NCI-H2107 treated with DMSO at 0.1 percent for 48 hours (cell line): ENCODE data around the gene PRCD.
"Not testable (repeated sequence)": the region's sequence is repeated elsewhere in the genome, so short reads cannot be mapped to it uniquely, and the experiment has no call there.

Experiments used
- DNase-seq: peaks from one replicate; lab custom pipeline; 2025; ENCODE audit not compliant: unreplicated experiment; lab: John Stamatoyannopoulos, UW

PRCD gene

DNA sequence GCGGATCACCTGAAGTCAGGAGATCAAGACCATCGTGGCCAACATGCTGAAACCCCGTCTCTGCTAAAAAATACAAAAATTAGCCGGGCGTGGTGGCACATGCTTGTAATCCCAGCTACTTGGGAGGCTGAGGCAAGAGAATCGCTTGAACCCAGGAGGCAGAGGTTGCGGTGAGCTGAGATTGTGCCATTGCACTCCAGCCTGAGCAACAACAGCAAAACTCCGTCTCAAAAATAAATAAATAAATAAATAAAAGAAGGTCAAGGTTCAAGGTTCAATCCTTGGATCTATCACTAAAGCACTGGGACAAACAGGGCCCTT lies 14.4 kb upstream of the PRCD start:
- DNase-seq = not testable (repeated sequence)

DNA sequence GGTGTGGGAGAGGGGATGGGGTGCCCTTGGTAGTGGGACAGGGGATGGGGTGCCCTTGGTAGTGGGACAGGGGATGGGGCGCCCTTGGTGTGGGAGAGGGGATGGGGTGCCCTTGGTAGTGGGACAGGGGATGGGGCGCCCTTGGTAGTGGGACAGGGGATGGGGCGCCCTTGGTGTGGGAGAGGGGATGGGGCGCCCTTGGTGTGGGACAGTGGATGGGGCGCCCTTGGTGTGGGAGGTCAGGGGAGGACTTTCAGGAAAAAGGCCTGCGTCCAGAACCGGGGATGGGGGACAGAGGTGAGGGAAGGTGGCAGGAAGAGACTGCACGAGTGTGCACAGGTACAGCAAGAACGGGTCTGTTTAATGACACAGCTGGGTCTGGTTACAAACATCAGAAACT lies 12.8 kb upstream of the PRCD start:
- DNase-seq = not testable (repeated sequence)

DNA sequence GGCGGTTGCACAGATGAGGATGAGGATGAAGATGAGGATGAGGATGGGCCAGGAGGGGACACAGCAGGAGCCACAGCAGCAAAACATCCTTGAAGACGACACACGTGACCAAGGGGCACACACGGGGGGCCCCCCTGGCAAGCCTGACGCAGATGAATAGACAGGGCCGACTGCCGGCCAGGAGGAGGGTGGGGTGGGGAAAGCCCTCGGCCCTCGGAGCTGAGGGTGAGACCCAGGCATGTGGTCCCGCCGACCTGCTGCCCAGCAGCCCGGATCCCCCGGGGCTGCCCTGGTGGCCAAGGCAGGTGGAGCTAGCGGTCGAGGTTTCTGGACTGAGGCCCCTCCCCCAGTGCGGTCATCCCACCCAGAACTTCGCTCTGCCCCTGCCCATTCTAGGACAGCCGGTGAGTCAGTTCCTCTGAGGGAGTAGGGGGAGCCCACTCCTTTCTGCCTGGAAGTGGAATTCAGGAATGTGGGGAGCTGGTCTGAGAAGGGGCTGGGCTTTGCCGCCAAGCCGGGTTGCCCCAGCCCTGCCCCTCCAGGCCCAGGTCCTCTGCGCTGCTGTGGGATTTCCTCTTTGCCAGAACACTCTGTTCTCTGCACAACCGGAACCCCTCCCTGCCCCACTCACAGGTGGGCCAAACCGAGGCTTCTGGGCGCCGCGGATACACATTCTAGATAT lies 12.3 kb upstream of the PRCD start:
- DNase-seq = no peak

DNA sequence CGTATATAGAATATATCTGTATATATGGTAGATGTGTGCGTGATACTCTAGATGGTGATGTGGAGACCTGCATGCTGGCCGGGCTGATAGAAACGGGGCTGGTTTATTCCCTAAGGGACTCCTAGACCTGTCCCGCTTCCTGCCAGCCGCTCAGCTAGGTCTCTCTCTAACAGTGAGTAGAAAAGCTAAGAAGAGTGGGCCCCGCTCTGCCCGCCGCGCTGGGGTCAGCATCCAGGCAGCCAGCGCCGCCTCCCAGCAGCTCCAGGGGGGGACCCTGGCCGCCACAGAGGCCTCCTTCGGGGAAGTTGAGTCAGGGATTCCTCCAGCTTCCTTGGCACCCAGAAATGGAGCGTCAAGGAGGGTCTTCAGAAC lies 11.7 kb upstream of the PRCD start:
- DNase-seq = no peak

DNA sequence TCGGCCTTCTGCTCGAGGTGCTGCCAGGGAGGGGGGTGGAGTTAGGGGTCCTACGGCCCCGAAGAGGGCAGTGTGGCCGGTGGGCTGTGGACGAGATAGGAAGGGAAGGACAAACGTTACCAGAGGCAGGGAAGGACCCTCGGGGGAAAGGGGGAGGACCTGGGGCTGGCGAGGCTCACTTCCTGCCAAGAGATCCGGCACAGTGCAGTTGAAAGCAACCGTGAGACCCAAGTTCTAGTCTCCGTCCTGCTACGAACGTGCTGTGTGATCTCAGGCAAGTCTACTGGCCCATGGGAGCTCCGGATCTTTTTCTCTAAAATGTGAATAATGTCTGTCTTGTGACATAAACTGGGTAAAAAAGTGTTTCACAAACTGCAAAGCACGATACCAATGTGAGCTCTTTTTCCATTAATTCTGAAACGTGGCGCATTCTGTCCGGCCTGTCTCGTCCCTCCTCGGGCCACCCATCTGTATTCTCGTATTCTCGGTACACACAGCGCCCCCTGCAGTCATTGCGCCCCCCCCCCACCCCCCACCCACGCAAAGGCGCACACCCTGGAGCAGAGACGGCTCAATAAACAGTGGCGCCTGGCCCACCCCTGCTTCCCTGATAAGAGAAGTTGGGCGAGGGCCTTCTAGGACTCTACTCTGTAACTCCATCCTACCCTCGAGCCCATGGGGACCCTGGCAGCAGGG lies 11.2 kb upstream of the PRCD start:
- DNase-seq = no peak

DNA sequence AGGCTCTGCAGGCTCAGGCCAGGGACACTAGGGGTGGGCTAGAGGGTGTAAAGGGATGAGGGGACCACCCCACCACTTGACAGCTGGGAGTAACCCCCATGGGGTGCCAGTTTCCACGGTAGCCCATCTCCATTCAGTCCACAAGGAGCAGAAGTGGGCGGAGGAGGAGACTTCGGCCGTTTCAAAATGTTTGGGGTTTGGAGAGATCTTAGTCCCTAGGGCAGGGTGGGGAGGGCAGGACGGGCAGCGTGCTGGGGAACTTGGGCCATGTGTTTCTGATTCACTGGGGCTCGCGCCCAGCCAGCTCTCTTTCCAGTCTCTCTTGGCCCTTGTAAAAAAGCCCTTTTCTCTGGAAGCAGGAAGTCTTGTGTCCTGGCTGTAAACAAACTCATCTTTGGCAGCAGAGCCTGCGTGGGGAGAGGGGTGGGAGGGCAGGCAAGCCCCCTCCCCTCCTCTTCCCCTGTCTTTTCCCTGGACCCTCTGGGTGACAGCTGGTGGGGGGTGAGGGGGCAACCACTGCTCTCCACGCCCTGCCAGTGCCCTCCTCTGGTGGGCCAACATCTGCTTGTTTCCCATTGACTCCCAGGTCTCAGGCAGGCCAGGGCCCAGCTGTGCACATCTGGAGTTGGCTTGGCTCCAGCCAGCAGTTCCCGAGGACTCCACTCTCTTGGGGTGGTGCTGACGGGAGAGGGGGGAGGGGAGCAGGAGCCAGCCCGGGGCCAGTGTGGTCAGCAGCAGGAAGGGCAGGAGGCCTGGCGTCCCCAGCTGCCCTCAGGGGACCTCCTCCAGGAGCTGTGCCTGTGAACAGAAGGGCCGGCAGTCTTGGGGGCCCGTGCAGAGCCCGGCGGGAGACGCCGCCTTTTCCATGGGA lies 10.4 kb upstream of the PRCD start:
- DNase-seq = no peak

DNA sequence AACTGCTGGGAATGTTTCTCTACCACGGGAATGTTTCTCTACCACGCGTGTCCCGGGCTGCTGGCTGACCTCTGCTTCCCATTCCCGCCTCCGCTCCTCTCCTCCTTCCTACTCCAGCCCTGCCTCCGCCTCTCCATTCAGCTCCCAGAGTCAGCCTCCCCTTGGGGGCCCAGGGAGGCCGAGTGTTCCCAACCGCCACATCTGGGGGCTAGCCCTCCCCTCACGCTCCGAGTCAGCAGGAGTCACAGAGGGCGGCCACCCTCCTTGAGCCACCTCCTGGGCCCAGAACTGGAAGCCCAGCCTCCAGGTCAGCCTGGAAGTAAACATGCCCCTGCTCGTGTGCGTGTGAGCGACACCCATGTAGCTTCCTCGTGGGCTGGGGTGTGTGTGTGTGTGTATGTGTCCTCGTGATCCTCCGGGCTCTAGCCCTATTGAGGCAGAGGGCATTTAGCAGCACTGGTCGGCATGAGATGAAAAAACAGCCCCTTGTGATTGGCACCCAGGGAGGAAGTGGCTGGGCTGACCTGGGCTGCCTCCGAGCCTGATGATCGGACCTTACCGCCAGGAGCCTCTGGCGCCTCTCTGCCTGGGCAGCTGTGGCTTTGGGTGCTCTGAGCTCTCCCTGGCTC lies 9.6 kb upstream of the PRCD start:
- no peak for DNase-seq

DNA sequence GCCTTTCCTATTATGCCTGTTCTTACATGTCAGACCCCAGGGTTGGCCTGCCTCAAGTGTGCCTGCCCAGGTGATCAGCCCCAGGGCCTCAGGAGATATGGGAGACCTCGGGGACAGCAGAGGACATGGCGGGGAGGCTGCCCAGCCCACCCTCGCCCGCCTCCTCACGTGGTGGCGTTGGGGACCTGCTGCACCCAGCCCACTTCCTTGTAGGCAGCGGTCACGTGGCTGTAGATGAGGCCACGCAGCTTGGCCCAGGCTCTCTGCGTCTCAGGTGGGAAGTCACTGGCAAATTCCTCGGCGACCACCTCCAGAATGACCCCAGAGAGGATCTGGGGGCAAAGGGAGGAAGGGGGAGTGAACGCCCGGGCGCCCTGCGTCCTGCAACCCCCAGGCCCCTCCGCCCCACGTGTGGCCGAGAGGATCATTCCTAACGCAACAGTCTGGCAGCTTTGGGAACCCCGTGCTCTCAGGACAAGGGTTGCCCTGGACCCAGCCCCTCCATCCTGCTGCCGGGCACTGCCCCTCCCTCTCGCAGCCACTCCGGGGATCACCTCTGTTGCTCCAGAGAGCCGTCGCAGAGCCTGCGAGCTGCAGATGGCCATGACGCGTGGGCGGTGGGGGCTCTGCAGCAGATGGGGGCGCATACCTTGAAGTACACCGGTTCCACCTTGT lies 8.9 kb upstream of the PRCD start:
- DNase-seq = no peak

DNA sequence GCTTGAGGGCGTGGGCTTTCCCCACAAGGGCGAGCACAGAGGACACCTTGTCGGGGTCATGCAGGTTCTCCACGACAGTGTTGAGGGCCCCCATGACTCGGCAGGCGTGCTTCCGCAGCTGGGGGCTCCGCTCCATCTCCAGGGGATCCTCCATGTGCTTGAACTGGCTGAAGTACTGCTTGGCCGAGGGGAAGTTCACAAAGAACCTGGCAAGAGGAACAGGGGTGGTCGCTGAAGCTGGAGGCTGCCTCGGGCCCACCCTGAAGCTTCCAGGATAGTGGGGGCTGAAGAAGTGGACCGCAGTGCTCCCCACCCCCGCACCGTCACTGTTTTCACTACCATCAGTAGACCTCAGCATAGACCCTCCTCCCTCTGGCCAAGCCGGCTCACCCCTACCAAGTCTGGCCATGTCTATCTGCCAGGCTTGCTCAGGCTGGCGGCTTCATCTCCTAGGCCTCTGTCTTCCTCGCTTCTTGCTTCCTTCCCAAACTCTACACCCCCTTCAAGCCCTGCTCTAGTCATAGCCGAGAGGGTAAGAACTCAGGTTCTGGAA lies 8.3 kb upstream of the PRCD start:
- DNase-seq = no peak

DNA sequence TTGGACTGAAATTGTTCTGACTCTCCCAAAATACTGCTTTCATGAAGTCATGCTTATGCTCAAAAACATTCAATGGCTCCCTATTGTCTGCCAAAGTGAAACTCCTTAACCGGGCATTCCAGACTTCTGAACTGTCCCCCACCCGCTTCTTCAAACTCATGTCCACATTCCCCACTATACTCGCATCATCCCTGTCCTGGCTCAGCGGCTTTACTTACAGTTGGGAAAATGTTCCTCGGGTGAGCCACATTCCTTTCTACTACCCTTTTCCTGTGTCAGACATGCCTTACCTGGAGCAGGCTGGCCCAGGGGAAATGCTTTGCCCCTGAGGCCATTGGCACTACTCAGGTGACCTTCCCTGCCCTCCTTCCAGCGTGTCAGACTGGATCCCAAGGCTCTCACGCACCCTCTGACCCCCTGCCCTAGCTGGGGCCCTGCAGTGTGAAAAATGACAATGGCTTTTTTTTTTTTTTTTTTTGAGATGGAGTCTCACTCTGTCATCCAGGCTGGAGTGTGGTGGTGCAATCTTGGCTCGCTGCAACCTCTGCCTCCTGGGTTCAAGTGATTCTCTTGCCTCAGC lies 7.7 kb upstream of the PRCD start:
- no peak for DNase-seq

DNA sequence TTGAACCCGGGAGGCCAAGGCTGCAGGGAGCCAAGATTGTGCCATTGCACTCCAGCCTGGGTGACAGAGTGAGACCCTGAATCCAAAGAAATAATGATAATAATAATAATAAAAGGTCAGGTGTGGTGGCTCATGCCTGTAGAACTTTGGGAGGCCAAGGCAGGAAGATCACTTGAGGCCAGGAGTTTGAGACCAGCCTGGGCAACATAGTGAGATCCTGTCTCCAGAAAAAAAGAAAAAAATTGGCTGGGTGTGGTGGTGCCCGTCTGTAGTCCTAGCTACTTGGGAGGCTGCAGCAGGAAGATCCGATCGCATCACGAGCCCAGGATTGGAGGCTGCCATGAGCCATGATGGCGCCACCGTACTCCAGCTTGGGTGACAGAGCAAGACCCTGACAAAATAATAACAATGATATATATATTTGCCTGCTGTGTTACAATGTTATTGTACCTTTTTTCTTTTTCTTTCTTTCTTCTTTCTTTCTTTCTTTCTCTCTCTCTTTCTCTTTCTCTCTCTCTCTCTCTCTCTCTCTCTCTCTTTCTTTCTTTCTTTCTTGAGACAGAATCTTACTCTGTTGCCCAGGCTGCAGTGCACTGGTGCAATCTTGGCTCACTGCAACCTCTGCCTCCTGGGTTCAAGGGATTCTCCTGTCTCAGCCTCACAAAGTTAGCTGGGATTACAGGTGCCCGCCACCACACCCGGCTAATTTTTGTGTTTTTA lies 6.0 kb upstream of the PRCD start:
- not testable (repeated sequence) for DNase-seq

DNA sequence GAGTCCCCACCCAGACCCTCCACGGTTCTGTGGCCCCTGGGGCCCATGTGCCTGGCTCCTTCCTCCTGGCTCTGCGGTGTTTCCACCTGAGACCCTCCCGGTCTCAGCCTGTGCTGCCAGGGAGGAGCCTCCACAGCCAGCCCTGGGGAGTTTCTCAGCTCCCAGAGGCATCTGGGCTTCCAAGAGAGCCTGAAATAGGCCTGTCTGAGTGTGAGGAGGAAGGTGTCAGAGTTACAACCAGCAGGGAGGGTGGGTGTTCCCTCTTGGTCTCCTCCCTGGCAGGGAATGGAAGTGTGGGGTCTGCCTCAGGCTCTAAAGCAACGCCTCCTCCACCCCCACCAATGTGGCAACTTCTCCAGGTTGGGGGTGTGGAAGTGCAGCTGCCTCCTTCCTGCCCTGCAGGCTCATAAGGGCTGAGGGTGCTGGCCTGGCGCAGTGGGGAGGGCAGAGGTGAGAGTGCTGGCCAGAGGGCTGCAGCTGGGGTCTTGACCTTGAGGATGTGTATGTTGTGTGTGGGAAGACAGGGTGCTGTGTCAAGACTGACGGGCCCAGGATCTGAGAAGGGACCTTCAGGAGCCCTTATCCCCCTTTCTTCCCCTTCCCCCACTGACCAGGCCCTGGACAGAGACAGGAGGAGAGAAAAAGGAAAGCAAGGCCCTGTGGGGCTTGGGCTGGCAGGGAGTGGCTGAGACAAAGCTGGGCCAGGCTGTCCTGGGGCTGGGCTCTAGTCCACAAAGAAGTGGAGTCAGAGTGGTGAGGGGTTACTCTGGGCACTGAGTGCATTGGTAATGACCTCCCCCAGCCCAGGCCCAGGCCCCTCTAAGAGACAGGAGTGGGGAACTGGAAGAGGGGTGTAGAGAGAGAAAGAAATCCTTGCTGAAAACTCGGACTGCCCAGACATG lies 4.8 kb upstream of the PRCD start:
- DNase-seq = no peak

DNA sequence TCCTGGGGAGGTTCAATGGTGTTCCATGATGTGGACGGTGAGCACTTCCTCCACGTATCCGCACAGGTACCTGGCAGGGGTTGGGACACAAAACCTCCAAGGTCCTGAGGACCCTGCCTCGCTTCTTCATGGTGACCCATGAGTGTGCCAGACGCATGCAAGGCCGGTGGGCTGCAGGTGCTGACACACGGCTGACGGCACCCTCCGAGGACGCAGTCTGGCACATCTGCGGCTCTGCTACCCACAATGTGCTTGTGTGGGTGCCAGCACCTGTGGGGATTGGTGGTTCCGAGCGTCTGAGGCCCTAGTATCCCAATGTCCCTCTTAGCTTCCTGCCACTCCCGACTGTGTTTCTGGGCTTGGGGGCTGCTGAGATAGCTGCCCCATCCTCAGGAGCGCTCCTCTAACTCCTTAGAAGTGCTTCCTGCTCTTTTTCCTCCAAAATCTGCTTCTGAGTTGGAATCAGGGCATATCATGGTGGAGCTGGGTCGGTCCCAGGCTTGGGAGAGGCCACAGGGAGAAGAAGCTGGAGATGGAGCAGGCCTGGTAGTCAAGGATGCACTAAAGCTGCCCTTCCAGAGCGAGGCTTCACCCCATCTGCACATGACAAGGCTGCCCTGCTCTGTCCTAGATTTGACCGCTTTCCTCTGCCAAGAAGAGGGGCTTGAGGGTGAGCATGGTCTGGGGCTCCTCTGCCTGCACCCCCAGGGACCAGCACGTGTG lies 3.9 kb upstream of the PRCD start:
- DNase-seq = no peak

DNA sequence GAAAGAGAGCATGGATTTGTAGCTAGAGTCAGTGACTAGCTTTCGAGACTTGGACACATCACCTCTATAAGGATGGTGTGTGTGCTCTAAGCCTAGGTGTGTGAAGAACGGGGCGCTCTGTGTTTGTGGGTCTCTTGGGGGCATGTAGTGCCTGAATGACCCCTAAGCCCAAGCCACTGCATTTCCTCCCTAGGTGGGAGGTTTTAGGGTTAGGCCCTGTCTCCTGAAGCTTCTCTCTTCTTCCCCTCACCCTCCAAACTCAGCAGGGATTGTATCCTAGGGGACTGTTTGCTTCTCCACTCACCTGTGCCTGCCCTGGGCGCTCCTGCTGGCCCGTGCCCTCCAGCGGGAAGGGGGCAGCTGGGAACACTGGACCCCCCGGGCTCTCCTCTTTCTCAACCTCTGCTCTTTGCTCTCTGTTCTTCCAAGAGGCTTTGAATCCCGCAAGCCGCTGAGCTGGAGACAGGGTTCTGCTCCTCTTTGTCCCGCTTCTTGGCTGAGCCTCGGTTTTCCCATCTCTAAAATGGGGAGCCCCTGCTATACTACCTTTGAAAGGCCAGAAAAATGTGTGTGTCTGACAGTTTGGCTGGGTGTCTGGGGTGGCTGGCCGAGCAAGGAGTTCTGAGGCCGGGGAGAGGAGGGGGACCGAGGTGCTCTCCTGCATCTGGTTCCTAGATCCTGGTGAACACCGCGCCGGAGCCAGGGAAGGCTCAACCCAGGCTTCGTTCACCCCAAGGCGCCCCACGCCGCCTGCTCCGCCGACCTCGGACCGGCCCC lies 3.1 kb upstream of the PRCD start:
- no peak for DNase-seq

DNA sequence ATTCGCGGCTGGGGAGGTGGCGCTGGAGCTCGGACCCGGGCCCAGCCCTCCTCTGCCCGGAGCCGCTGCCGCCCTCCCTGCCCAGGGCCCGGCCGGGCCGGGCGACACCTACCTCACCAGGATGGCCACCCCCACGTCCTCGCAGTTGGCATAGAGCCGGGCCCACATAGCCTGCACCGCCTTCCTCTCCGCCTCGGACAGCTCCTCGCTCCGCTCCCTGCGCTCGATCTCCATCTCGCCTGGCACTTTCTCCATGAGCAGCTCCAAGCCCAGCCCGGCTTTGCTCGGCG lies 2.6 kb upstream of the PRCD start:
- DNase-seq = no peak

DNA sequence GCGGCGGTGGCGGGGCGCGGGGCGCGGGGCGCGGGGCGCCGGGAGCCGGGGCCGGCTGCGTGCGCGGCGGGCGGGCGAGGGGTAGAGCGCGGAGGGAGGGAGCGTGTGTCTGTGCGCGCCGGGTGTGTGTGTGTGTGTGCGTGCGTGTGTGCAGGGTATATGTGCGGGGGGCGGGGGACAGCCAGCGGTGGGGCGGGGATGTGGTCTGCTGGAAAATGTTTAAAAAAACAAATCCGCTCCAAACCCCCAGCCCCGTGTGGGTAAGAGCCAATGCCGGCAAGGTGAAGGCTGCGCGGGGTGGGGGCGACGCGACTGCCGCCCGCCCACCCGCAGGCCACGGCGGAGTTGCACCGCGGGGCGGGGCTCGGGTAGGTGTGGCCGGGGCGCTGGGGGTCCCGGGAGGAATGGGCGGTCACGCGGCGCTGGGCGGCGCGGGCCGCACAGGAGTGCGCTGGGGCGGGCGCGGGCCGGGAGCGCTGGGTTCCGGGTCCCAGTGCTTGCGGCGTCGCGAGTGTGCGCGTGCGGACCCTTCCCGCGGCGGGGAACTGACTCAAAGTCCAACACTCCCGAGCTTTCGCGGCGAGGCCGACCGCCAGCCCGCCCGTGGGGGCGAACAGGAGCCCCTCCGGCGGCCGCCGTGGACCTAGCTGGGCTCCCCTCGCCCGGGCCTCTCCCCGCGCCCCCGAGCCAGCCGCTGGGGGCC lies 2.1 kb upstream of the PRCD start, which contains the start of gene CYGB:
TSS of gene CYGB (minus strand) at position 132 of the 703 bp plus-strand sequence. CDS start 167 bp downstream, outside the sequence.
- DNase-seq = no peak
